NOMO-1 treated with DMSO at 0.1 percent for 48 hours (cell line): ENCODE data around the gene SLC39A7.

Experiments
- DNase-seq: peaks from one replicate; lab custom pipeline; 2025; ENCODE audit not compliant: unreplicated experiment; lab: John Stamatoyannopoulos, UW

Gene SLC39A7, protein sequence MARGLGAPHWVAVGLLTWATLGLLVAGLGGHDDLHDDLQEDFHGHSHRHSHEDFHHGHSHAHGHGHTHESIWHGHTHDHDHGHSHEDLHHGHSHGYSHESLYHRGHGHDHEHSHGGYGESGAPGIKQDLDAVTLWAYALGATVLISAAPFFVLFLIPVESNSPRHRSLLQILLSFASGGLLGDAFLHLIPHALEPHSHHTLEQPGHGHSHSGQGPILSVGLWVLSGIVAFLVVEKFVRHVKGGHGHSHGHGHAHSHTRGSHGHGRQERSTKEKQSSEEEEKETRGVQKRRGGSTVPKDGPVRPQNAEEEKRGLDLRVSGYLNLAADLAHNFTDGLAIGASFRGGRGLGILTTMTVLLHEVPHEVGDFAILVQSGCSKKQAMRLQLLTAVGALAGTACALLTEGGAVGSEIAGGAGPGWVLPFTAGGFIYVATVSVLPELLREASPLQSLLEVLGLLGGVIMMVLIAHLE

GRCh38 chr6:33200219-33201146 lies at the start of gene SLC39A7, which contains the start of gene RXRB:
Gene SLC39A7 (plus strand): TSS chr6:33200867. CDS start chr6:33201246, 379 bp downstream.
Gene RXRB (minus strand): TSS chr6:33200665. CDS start chr6:33200476, 189 bp downstream.
- peak; percentile 93 for DNase-seq

GRCh38 chr6:33151050-33151449 lies 49.6 kb upstream of the SLC39A7 start:
- no peak for DNase-seq

- no peak for DNase-seq
Observed at GRCh38 chr6:33154349-33154748, 46.3 kb upstream of the SLC39A7 start.

DNA sequence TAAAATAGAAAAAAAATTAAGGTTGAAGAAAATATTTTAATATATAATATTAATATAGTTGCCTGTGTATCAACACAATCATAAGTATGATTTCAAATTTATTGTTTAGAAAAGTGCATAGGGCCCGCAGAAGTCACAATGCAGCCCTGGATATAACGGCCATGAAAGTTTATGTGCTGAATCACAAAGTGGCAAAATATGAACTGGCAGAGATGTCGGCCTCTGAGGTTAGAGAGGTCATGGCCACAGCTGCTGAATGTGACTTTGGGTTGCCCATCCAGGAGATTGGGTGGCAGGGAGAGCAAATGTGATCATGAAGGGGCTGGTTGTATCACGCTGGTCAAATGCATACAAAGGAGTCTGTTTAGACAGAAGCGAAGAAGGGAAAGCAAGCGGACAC lies 44.1 kb upstream of the SLC39A7 start:
- DNase-seq = no peak

GRCh38 chr6:33156964-33157363 lies 43.7 kb upstream of the SLC39A7 start:
- no peak for DNase-seq

DNA sequence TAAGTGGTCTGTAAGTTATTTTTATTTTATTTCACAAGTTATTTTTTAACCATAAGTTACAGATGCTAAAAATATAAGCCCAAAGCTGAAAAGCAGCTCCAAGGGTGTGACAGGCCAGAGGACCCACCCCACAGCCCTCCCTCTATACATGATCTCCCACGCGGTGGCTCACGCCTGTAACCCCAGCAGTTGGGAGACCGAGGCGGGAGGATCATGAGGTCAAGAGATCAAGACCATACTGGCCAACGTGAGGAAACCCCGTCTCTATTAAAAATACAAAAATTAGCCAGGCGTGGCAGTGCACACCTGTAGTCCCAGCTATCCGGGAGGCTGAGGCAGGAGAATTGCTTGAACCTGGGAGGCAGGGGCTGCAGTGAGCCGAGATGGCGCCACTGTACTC lies 40.6 kb upstream of the SLC39A7 start:
- no peak for DNase-seq

DNA sequence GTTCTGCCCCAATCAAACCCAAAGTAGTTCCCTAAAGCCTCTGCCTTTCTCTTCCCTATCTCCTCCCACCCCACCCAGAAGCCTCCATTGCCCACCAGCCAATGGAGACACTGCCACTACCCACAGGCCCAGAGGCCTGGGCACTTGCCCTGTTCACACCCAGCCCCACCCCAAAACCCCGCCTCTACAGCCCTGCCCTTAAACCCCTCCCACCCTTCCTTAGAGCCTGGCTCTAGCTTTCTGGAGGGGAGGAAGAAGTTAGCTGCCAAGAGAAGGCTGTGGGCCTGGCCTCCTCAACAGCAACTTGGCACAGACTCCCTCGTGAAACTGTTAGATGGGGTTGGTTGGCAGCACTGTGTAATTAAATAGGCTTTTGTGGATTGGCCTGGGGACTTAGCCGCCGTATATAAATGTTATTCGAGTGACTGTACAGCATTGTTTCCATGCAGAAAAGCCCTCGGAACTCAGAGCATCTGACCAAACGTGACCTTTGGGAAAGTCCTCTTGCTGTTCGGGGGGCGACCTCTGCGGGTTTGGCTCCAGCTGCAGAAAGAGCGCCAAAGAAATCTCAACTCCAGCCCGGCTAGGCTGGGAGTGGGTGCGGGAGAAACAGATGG lies 39.8 kb upstream of the SLC39A7 start:
- peak; percentile 33 for DNase-seq

GRCh38 chr6:33161354-33162331 lies 39.0 kb upstream of the SLC39A7 start:
- DNase-seq = peak; percentile 74

GRCh38 chr6:33163540-33163939 lies 37.1 kb upstream of the SLC39A7 start:
- no peak for DNase-seq

DNA sequence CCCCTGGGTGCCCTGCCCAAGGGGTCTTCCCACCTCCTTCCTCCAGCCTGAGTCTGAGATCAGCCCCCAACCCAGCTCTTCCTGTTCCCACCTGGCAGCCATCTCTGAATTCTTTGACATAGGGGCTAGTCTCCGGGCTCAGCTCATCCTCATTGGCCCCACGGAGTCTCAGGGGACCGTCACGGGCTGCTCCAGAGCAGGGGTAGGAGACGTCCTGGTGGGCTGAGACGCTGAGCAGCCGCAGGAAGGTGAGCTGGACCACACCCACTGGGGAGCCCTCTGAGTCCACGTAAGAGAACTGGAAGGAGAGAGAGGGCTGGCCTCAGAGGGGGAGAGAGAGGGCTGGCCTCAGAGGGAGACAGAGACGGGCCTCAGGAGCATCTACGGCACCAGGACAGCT lies 36.5 kb upstream of the SLC39A7 start:
- no peak for DNase-seq

GRCh38 chr6:33164665-33165373 lies 35.8 kb upstream of the SLC39A7 start:
- DNase-seq = no peak

DNA sequence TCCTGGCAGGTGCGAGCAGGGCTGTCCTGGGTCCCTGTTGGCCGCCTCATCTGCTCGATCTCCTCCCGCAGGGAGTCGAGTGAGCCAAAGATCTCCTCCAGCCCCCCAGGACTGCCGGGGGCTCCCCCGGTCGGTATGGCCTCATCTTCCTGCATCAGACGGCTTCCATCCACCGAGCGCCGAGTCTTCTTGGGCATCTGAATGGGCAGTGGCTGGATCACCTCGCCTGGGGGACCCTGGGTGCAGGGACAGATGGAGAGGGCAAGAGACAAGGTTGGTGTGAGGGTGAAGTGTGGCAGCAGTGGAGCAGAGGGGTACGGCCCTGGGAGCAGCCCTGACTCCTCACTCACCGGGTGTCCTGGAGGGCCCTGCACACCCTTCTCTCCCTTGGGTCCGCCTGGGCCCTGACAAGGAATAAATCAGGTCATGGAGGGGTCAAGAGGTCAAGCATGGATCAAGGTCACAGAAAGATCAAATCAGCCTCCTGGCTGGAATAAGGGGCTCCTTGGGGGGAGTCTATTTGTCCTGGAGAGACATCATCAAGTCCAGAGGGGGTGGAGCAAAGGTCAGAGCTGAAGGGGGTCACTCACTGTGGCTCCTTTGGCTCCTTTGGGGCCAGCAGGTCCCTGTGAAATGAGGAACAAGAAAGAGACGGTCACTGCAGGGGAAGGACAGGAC lies 34.9 kb upstream of the SLC39A7 start:
- no peak for DNase-seq

- no peak for DNase-seq
Observed at GRCh38 chr6:33166363-33166762, 34.3 kb upstream of the SLC39A7 start.

DNA sequence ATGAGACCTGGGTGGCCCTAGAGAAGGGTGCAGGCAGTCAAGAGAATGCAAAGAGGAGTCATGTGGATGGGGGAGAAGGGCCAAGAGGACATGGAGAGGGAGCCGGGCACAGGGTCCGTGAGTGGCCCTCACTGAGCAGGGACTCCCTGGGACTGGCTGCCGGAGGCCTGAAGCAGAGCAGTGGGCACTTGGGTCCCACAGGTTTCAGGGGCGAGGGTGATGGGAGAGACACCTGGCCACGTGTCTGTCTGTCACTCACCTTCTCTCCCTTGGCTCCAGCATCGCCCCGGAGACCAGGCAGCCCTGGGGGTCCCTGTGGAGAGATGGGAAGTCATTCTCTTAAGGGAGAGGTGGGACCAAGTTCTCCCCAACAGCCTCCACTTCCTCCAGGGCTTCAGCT lies 33.9 kb upstream of the SLC39A7 start:
- DNase-seq = no peak

- no peak for DNase-seq
Observed at GRCh38 chr6:33167374-33168283, 33.0 kb upstream of the SLC39A7 start.

GRCh38 chr6:33168284-33168601 lies 32.4 kb upstream of the SLC39A7 start:
- no peak for DNase-seq

- no peak for DNase-seq
Observed at GRCh38 chr6:33168639-33169038, 32.0 kb upstream of the SLC39A7 start.
